Tibial nerve (tissue), 4 donors: ENCODE data around the gene BACH2. TPM values are rescaled to one million over a fixed set of nuclear protein-coding genes. Genes with fewer than 3 reads are reported as not detected.

ENCODE experiments used
- DNase-seq, 2 donors: peaks; one replicate each; pipeline ENCODE4 v3.0.0-alpha.2; 2019; ENCODE audit warnings: low spot score in 2 of 2
- H3K27ac ChIP-seq, 4 donors: fragments of 200-600 bp; sonication (generic) in 3 of 4; one replicate each; pipeline ENCODE4 v1.5.1; 2017 to 2019; ENCODE audit warnings: mild to moderate bottlenecking in 1 of 4
- H3K27me3 ChIP-seq, 2 donors: fragments of 200-600 bp; sonication (generic) in 1 of 2; one replicate each; pipeline versions ENCODE4 v1.5.1 to v1.6.0; 2017 to 2019
- H3K36me3 ChIP-seq, 3 donors: fragments of 200-600 bp; sonication (generic); one replicate each; pipeline ENCODE4 v1.5.1; 2018 to 2019
- H3K4me1 ChIP-seq, 4 donors: fragments of 200-600 bp; sonication (generic) in 3 of 4; one replicate each; pipeline ENCODE4 v1.5.1; 2017 to 2019
- H3K4me3 ChIP-seq, 4 donors: fragments of 200-600 bp; sonication (generic) in 3 of 4; one replicate each; pipeline ENCODE4 v1.5.1; 2017 to 2019; ENCODE audit warnings: mild to moderate bottlenecking in 1 of 4, moderate library complexity in 1 of 4
- H3K9me3 ChIP-seq, 4 donors: fragments of 200-600 bp; sonication (generic) in 3 of 4; one replicate each; pipeline ENCODE4 v1.5.1; 2017 to 2019
- CTCF ChIP-seq, 5 experiments: fragments of 200-600 bp in 3 of 5; fragments of 450-650 bp in 2 of 5; sonication (generic) in 3 of 5; IDR thresholded peaks; one replicate each; pipeline ENCODE4 v1.5.1; 2016 to 2019; ENCODE audit warnings: antibody characterized with exemption in 5 of 5, mild to moderate bottlenecking in 3 of 5, moderate library complexity in 2 of 5
- EP300 ChIP-seq, 2 donors: sonication (generic); formaldehyde crosslinking; IDR thresholded peaks; one replicate each; pipeline ENCODE4 v1.6.1; 2017; ENCODE audit warnings: antibody characterized with exemption in 2 of 2, mild to moderate bottlenecking in 1 of 2
- POLR2A ChIP-seq, 2 donors: fragments of 450-650 bp; IDR thresholded peaks; one replicate each; pipeline ENCODE4 v1.6.1; 2017; ENCODE audit warnings: antibody characterized with exemption in 2 of 2, mild to moderate bottlenecking in 2 of 2, moderate library complexity in 2 of 2
- WGBS, 2 donors: methylation state at CpG; one replicate each; pipeline ENCODE4 v1.1.5; 2018; 5-methylcytosine and 5-hydroxymethylcytosine counted together
- total RNA-seq, 4 donors: library from RNA; depleted of rRNA; stranded (reverse); fragments of >200 nt; gene quantifications; one replicate each; pipeline ENCODE4 v1.1.0, GENCODE V29; 2016

BACH2 gene
- total RNA-seq, 4 donors from 2014 or later = 4.4 to 11.1 (median 8.4) TPM

DNA sequence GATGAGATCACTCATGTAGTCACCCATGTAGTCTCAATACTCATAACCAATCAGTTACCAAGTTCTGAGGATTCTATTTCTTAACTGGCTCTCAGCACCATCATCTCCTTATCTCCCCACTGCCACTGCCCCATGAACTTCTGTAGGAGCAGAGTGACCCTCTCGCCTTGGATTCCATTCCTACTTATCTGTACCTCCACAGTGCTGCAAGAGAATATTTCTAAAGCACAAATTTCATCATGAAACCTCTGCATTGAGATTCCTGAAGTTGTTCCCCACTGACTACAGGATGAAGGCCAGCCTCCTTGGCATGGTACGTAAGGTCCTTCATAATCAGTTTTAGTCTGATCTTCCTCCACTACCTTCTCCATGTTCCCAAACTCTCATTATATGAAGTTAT, 34.8 kb downstream of the BACH2 start:
- Histone ChIP-seq H3K36me3 (no peaks in the 10 kb centered on the region), H3K27ac (no peak overlapping the region), H3K9me3 (no peaks in the 10 kb centered on the region), H3K27me3 (no peaks in the 10 kb centered on the region), H3K4me3 (no peak overlapping the region), H3K4me1 (peaks cover 0 to 5% (median 0%) of the 10 kb centered on the region in 4 donors)
- TF ChIP-seq POLR2A (IDR thresholded peaks at IDR 0.05) = no peak
- TF ChIP-seq CTCF (IDR thresholded peaks at IDR 0.05) = no peak
- no peak for TF ChIP-seq EP300 (IDR thresholded peaks at IDR 0.05)
- DNase-seq = no peak
- 95 to 98% methylated on average over 2 of the region's 2 CpGs for WGBS, 2 donors

DNA sequence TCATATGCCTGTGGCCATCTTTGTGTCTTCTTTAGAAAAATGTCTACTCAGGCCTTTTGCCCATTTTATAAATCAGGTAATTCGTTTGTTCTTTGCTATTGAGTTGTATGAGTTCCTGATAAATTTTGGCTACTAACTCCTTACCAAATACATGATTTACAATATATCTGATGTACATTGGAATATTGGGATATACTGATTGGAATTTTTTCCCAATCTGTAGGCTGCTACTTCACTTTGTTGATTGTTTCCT, 39.2 kb downstream of the BACH2 start:
- WGBS, 2 donors = 93 to 100% methylated on average over 1 of the region's 1 CpG
- Histone ChIP-seq H3K36me3 (peaks cover 0 to 4% (median 0%) of the 10 kb centered on the region in 3 donors), H3K27ac (no peak overlapping the region)

DNA sequence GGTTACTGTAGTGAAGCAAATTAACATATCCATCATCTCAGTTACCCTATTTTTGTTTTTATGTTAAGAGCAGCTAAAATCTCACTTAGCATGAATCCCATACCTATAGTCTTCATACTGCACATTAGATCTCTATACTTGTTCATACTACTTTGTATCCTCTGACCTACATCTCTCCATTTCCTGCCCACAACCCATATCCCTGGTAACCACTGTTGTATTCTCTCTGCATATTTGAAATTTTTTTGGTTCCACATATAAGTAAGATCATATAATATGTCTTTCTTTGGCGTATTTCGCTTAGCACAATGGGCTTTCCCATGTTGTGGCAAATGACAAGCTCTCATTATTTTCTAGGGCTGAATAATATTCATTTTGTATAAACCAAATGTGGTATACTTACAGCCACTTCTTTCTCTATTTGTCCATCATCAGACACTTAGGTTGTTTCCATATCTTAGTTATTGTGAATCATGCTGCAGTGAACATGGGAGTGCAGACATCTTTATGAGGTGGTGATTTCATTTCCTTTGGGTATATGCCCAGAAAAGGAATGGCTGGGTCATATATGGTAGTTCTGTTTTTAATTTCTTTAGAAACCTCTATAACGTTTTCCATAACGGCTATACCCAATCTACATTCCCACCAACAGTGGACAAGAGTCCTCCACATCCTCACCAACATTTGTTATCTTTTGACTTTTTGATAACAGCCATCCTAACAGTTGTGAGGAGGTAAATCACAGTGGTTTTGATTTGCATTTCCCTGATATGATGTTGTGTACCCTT, 39.8 kb downstream of the BACH2 start:
- Histone ChIP-seq H3K27ac (no peak overlapping the region), H3K27me3 (no peaks in the 10 kb centered on the region), H3K4me3 (no peak overlapping the region), H3K9me3 (no peaks in the 10 kb centered on the region), H3K36me3 (peaks cover 0 to 4% (median 0%) of the 10 kb centered on the region in 3 donors), H3K4me1 (no peaks in the 10 kb centered on the region)
- WGBS, 2 donors = 68 to 74% methylated on average over 4 of the region's 4 CpGs
- no peak for DNase-seq
- TF ChIP-seq EP300 (IDR thresholded peaks at IDR 0.05) (no peak), CTCF (IDR thresholded peaks at IDR 0.05) (no peak), POLR2A (IDR thresholded peaks at IDR 0.05) (no peak)

More for the DNA sequence above, 39.2 kb downstream of the BACH2 start:
- Histone ChIP-seq H3K4me3 (no peak overlapping the region), H3K4me1 (no peaks in the 10 kb centered on the region), H3K9me3 (no peaks in the 10 kb centered on the region), H3K27me3 (no peaks in the 10 kb centered on the region)
- DNase-seq = no peak
- TF ChIP-seq EP300 (IDR thresholded peaks at IDR 0.05) (no peak), POLR2A (IDR thresholded peaks at IDR 0.05) (no peak), CTCF (IDR thresholded peaks at IDR 0.05) (no peak)

GRCh38 chr6:90253631-90254030, 43.0 kb downstream of the BACH2 start:
- Histone ChIP-seq H3K36me3 (peaks cover 0 to 6% (median 0%) of the 10 kb centered on the region in 3 donors), H3K27me3 (no peaks in the 10 kb centered on the region), H3K4me1 (no peaks in the 10 kb centered on the region), H3K4me3 (no peak overlapping the region), H3K9me3 (no peaks in the 10 kb centered on the region), H3K27ac (no peak overlapping the region)
- no peak for TF ChIP-seq EP300 (IDR thresholded peaks at IDR 0.05)
- no peak for TF ChIP-seq POLR2A (IDR thresholded peaks at IDR 0.05)
- TF ChIP-seq CTCF (IDR thresholded peaks at IDR 0.05) = no peak
- WGBS, 2 donors = 46 to 59% methylated on average over 2 of the region's 2 CpGs
- no peak for DNase-seq

DNA sequence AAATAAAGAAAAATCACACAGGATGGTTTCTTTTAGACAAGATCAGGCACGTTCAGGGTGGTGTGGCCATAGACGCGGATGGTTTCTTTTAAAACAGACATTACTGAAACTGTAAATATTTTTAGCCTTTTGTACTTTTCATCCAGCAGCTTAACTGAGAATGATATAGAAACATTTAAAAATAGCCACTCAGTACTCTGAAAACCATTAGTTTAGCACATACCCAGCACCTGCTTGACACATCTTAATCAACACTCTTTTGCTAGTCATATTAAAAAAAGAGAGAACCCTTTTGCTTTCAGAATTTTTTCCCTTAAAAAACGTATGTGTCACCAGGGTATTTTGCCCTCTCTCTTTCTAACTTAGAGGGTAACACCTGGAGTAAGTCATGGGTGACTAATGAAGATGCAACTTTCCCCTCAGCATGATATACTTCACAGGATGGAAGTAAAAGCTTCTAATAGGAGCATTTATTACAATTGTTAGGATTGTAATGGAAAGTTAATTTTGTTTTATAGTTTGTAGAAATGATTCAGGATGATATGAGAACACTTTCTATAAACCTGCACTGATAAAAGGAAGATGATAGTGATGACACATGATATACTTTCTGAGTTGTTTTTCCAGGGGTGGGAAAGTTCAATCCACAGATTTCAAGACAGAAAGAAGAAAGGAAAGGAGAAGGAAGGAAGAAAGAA, 45.2 kb downstream of the BACH2 start:
- no peaks in the 10 kb centered on the region for H3K9me3 ChIP-seq
- H3K36me3 ChIP-seq = peaks cover 0 to 15% (median 0%) of the 10 kb centered on the region in 3 donors
- no peaks in the 10 kb centered on the region for H3K27me3 ChIP-seq
- no peak overlapping the region for H3K27ac ChIP-seq
- 81 to 82% methylated on average over 4 of the region's 4 CpGs for WGBS, 2 donors
- TF ChIP-seq CTCF (IDR thresholded peaks at IDR 0.05) (no peak), POLR2A (IDR thresholded peaks at IDR 0.05) (no peak)
- no peaks in the 10 kb centered on the region for H3K4me1 ChIP-seq
- no peak overlapping the region for H3K4me3 ChIP-seq
- no peak for DNase-seq
